GM19193 (cell line): ENCODE results near the gene ZBTB20.

ENCODE experiments used
- POLR2A ChIP-seq: IDR thresholded peaks from 4 replicates; pipeline ENCODE4 v1.6.1; 2011; ENCODE audit not compliant: insufficient read depth, insufficient read length; ENCODE audit errors: extremely low read depth

The ZBTB20 gene

GRCh38 chr3:114506591-114507300 lies 640.3 kb downstream of the ZBTB20 start:
- TF ChIP-seq POLR2A, result no peak

GRCh38 chr3:114504941-114505628 lies 642.0 kb downstream of the ZBTB20 start:
- TF ChIP-seq POLR2A, result no peak

- TF ChIP-seq POLR2A, result no peak
Observed at GRCh38 chr3:114502204-114502603, 644.9 kb downstream of the ZBTB20 start.

GRCh38 chr3:114499976-114500375 lies 647.1 kb downstream of the ZBTB20 start:
- TF ChIP-seq POLR2A, result no peak

GRCh38 chr3:114498539-114499370 lies 648.3 kb downstream of the ZBTB20 start:
- TF ChIP-seq POLR2A, result no peak

GRCh38 chr3:114496874-114497273 lies 650.2 kb downstream of the ZBTB20 start:
- no peak for TF ChIP-seq POLR2A

GRCh38 chr3:114496466-114496865 lies 650.6 kb downstream of the ZBTB20 start:
- TF ChIP-seq POLR2A, result no peak

GRCh38 chr3:114496021-114496434 lies 651.1 kb downstream of the ZBTB20 start:
- TF ChIP-seq POLR2A, result no peak

GRCh38 chr3:114494498-114494897 lies 652.6 kb downstream of the ZBTB20 start:
- TF ChIP-seq POLR2A, result no peak

GRCh38 chr3:114490829-114491228 lies 656.3 kb downstream of the ZBTB20 start:
- TF ChIP-seq POLR2A, result no peak

GRCh38 chr3:114487502-114487901 lies 659.6 kb downstream of the ZBTB20 start:
- no peak for TF ChIP-seq POLR2A

GRCh38 chr3:114484919-114485318 lies 662.2 kb downstream of the ZBTB20 start:
- TF ChIP-seq POLR2A, result no peak

GRCh38 chr3:114481113-114481512 lies 666.0 kb downstream of the ZBTB20 start:
- TF ChIP-seq POLR2A, result no peak

- no peak for TF ChIP-seq POLR2A
Observed at GRCh38 chr3:114480442-114480841, 666.6 kb downstream of the ZBTB20 start.

- no peak for TF ChIP-seq POLR2A
Observed at GRCh38 chr3:114478801-114479200, 668.3 kb downstream of the ZBTB20 start.
